A673 (cell line): ENCODE measurements around the gene TMEM45B.

ENCODE experiments used
- CTCF ChIP-seq: fragments of 300-800, 200-600 bp; sonication (generic); conservative IDR thresholded peaks from 2 replicates; pipeline ENCODE4 v1.5.1; 2017; ENCODE audit warnings: low read depth, mild to moderate bottlenecking, antibody characterized with exemption, low read length, moderate library complexity, mixed read lengths
- EZH2 ChIP-seq: fragments of 200-600 bp; sonication (generic); IDR thresholded peaks from 2 replicates; pipeline ENCODE4 v1.6.1; 2017; ENCODE audit warnings: borderline replicate concordance, low read depth, mild to moderate bottlenecking, mixed read lengths, antibody characterized with exemption, low read length; ENCODE audit not compliant: poor library complexity, severe bottlenecking

DNA sequence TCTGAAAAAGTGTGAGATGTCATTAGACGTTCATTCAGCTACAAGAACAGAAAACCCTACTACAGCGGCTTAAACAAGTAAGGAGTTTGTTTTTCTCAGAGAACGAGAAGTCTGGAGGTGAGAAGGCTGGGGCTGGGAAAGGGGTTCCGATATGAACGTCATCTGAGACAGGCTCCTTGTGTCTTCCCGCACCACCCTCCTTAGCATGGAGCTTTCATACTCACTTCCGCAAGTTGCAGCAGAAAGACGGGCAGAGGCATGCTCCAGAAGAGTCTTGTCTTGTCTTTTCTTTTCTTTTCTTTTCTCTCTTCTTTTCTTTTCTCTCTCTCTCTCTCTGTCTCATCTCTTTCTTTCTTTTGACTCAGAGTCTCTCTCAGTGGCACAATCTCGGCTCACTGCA is 3.6 kb downstream of the TMEM45B start:
- TF ChIP-seq CTCF (no peak), EZH2 (no peak)
